ENCODE measurements around the gene EEF1E1. TPM values are rescaled to one million over a fixed set of nuclear protein-coding genes. Genes with fewer than 3 reads are reported as not detected.

EEF1E1 gene
- 63.2 TPM for polyA plus RNA-seq (2013, experiment 1 of 4)
- polyA plus RNA-seq (2013, experiment 2 of 4): 68.0 TPM
- 67.3 TPM for polyA plus RNA-seq (2013, experiment 3 of 4)
- polyA plus RNA-seq (2013, experiment 4 of 4): 69.3 TPM

DNA sequence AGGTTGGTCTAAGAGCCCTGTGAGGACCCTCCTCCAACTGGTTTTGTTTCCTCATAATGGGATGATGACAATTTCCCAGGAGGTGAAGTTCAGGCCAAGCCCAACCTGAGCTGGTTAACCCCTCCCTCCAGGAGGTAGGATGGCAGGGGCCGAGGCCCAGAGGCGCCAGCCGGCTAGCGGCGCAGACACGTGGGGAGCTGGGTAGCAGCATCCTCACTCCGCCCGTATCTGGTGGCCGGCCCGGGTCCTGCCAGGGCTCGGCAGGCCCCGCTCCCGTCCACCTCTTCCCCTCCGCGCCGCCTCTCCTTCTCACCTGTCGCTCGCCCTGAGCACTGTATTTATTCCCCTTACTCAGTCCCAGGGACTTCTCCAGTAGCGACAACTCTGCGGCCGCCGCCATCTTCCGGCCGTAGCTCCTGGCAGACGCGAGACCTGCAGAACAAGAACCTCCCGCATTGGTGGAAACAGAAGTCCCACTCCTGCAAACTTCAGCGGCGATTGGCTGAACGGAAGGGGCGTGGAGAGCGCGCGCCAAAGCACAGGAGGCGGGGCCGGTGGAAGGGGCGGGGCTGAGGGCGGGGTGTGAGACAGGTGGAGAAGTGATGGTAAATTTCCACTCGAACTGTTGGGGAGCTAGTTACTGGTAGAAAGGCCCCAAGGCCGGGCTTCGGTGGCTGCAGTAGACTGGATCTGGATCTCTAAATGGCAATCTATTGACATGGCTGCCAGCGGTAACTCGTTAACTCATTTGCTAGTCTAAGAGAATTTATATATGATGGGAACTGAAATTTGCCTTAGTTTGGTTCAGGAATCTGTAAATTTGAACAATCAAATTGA, at the start of gene EEF1E1:
EEF1E1 (minus strand) TSS at position 427 of the 837 bp plus-strand sequence; CDS start at position 400, 27 bp downstream.
- H3K27ac ChIP-seq (ENCODE audit: insufficient read depth, low read depth, low read length, poor library complexity, severe bottlenecking): no peak within 1 kb of the TSS
- 0 to 2% methylated on average over 43 of the region's 43 CpGs for WGBS, 2 experiments
- H3K27me3 ChIP-seq (ENCODE audit: control insufficient read depth, insufficient read depth, low read length, poor library complexity, severe bottlenecking): no peaks in the 10 kb centered on the region
- H3K9me3 ChIP-seq (ENCODE audit: control insufficient read depth, low read length): no peaks in the 10 kb centered on the region
- H3K4me1 ChIP-seq (ENCODE audit: control insufficient read depth, insufficient read depth, low read length): no peaks in the 10 kb centered on the region
- peak within 1 kb of the TSS; percentile 91 for H3K4me3 ChIP-seq (ENCODE audit: insufficient read depth, low read depth, low read length)
- peaks cover under 1% of the 10 kb centered on the region for H3K36me3 ChIP-seq (ENCODE audit: control insufficient read depth, insufficient read depth, low read length)

DNA sequence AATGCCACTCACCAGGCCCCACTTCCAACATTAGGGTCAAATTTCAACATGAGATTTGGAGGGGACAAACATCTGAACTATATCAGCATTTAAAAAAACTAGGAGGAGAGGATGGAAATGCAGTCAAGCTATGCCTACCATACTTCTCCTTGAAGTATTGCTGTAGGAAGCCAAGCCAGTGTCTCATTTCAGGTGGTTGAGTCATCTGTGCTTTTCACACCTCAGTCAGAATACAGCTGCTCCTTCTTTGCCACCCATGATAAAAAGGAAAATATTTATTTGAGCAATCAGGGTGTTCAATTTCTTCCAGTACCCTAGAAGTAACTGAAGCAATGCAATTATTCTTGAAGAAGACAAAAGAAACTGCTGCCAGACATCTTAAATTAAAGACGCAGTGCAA, 47.0 kb upstream of the EEF1E1 start:
- H3K4me1 ChIP-seq (ENCODE audit: control insufficient read depth, insufficient read depth, low read length): no peaks in the 10 kb centered on the region
- no peaks in the 10 kb centered on the region for H3K27me3 ChIP-seq (ENCODE audit: control insufficient read depth, insufficient read depth, low read length, poor library complexity, severe bottlenecking)
- H3K36me3 ChIP-seq (ENCODE audit: control insufficient read depth, insufficient read depth, low read length): no peaks in the 10 kb centered on the region
- H3K4me3 ChIP-seq (ENCODE audit: insufficient read depth, low read depth, low read length): no peak overlapping the region
- no peaks in the 10 kb centered on the region for H3K9me3 ChIP-seq (ENCODE audit: control insufficient read depth, low read length)
- no peak overlapping the region for H3K27ac ChIP-seq (ENCODE audit: insufficient read depth, low read depth, low read length, poor library complexity, severe bottlenecking)
- WGBS, 2 experiments: 100% methylated on average over 1 of the region's 1 CpG

DNA sequence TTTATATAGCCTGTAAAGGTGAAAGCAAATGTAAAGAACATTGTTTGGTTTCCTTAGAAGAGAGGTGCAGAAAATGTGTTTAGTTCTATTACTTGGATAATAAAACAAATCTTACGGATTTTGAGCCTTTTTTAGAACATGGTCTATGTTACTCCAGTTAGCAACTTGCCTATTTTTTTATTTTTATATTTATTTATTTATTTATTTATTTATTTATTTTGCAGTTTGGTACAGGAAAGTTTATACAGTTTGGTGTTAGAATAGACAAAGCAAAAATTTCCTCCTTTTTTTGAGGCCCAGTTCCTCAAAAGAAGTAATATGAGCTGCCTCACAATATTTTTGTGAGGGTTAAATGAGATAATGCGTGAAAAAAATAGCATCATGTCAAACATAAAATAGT, 41.6 kb upstream of the EEF1E1 start:
- H3K27ac ChIP-seq (ENCODE audit: insufficient read depth, low read depth, low read length, poor library complexity, severe bottlenecking): no peak overlapping the region
- WGBS, 2 experiments: 100% methylated on average over 1 of the region's 2 CpGs; no CpG with 5 or more reads in 1 of the 2 experiments
- no peaks in the 10 kb centered on the region for H3K36me3 ChIP-seq (ENCODE audit: control insufficient read depth, insufficient read depth, low read length)
- no peaks in the 10 kb centered on the region for H3K4me1 ChIP-seq (ENCODE audit: control insufficient read depth, insufficient read depth, low read length)
- H3K4me3 ChIP-seq (ENCODE audit: insufficient read depth, low read depth, low read length): no peak overlapping the region
- H3K27me3 ChIP-seq (ENCODE audit: control insufficient read depth, insufficient read depth, low read length, poor library complexity, severe bottlenecking): no peaks in the 10 kb centered on the region
- H3K9me3 ChIP-seq (ENCODE audit: control insufficient read depth, low read length): no peaks in the 10 kb centered on the region

DNA sequence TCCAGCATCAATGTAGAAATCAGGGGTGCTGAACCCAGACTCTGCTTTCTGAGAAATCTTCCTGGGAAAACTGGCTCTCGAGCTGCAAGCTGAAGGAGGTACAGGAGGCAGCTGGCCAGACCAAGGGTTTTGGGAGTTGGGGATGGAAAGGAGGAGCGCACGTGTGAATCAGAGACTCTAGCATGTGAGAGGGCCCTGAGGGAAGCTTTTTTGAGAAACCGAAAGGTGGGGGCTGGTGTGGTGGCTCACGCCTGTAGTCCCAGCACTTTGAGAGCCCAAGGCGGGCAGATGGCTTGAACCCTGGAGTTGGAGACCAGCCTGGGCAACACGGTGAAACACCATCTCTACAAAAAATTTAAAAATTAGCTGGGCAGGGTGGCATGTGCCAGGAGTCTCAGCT, 37.1 kb upstream of the EEF1E1 start:
- H3K9me3 ChIP-seq (ENCODE audit: control insufficient read depth, low read length): no peaks in the 10 kb centered on the region
- no peaks in the 10 kb centered on the region for H3K4me1 ChIP-seq (ENCODE audit: control insufficient read depth, insufficient read depth, low read length)
- no peaks in the 10 kb centered on the region for H3K27me3 ChIP-seq (ENCODE audit: control insufficient read depth, insufficient read depth, low read length, poor library complexity, severe bottlenecking)
- H3K4me3 ChIP-seq (ENCODE audit: insufficient read depth, low read depth, low read length): no peak overlapping the region
- WGBS, 2 experiments: 90% methylated on average over 7 of the region's 7 CpGs
- H3K36me3 ChIP-seq (ENCODE audit: control insufficient read depth, insufficient read depth, low read length): no peaks in the 10 kb centered on the region
- H3K27ac ChIP-seq (ENCODE audit: insufficient read depth, low read depth, low read length, poor library complexity, severe bottlenecking): no peak overlapping the region

DNA sequence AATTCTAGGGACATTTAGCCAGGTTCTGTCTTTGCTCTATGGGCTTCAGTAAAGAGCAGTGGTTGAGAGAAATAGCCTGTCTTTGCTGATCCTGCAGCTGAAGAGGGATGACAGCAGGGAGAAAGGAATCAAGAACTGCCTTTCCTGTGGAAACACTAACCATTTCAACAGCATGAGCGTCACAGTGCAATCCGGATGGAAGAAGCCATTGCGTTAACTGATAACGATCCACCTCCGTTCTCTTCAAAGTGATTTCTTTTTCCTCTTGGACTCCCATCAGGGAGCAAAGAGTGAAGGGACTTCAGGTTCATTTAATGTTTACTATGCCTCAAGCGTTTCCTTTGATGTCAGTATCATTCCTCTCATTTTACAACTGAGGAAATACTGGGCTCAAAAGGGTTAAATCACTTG, 35.2 kb upstream of the EEF1E1 start:
- no peak overlapping the region for H3K27ac ChIP-seq (ENCODE audit: insufficient read depth, low read depth, low read length, poor library complexity, severe bottlenecking)
- WGBS, 2 experiments: 90 to 92% methylated on average over 6 of the region's 6 CpGs
- no peaks in the 10 kb centered on the region for H3K9me3 ChIP-seq (ENCODE audit: control insufficient read depth, low read length)
- no peak overlapping the region for H3K4me3 ChIP-seq (ENCODE audit: insufficient read depth, low read depth, low read length)
- no peaks in the 10 kb centered on the region for H3K27me3 ChIP-seq (ENCODE audit: control insufficient read depth, insufficient read depth, low read length, poor library complexity, severe bottlenecking)
- no peaks in the 10 kb centered on the region for H3K4me1 ChIP-seq (ENCODE audit: control insufficient read depth, insufficient read depth, low read length)
- H3K36me3 ChIP-seq (ENCODE audit: control insufficient read depth, insufficient read depth, low read length): no peaks in the 10 kb centered on the region

DNA sequence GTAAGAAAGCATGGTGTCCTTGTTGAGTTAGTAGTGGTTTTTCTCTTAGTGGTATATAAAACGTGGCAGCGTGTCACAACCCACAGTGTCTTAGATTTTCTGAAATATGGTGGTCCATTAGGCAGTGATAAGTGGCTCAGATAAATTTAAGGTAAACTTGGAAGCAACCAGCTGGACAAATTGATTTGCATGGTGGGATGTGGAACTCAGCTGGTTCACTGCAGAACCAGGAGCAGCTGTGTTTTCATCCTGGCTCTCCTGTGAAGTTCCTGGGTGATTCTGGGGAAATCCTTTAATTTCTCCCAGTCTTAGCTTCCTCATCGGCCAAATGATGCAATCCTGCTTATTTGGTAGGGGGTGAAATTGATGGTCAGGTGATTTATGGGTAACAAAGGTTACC, 32.9 kb upstream of the EEF1E1 start:
- no peaks in the 10 kb centered on the region for H3K27me3 ChIP-seq (ENCODE audit: control insufficient read depth, insufficient read depth, low read length, poor library complexity, severe bottlenecking)
- no peak overlapping the region for H3K27ac ChIP-seq (ENCODE audit: insufficient read depth, low read depth, low read length, poor library complexity, severe bottlenecking)
- 94 to 98% methylated on average over 3 of the region's 3 CpGs for WGBS, 2 experiments
- no peaks in the 10 kb centered on the region for H3K4me1 ChIP-seq (ENCODE audit: control insufficient read depth, insufficient read depth, low read length)
- no peaks in the 10 kb centered on the region for H3K36me3 ChIP-seq (ENCODE audit: control insufficient read depth, insufficient read depth, low read length)
- no peak overlapping the region for H3K4me3 ChIP-seq (ENCODE audit: insufficient read depth, low read depth, low read length)
- H3K9me3 ChIP-seq (ENCODE audit: control insufficient read depth, low read length): no peaks in the 10 kb centered on the region

DNA sequence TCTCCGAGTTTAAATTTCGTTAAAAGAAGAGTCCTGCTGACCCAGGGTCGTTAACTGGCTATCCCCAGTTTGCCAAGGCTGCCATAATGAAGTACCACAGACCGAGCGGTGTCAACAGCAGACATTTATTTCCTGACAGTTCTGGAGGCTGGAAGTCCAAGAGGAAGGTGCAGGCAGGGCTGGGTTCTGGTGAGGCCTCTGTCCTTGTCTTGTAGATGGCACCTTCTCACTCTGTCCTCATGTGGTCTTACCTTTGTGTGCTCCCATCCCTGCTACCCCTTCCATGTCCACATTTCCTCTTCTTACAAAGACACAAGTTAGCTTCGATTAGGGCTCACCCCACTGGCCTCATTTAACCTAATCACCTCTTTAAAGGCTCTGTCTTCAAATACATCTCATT, 29.8 kb upstream of the EEF1E1 start:
- H3K36me3 ChIP-seq (ENCODE audit: control insufficient read depth, insufficient read depth, low read length): no peaks in the 10 kb centered on the region
- no peaks in the 10 kb centered on the region for H3K27me3 ChIP-seq (ENCODE audit: control insufficient read depth, insufficient read depth, low read length, poor library complexity, severe bottlenecking)
- H3K4me3 ChIP-seq (ENCODE audit: insufficient read depth, low read depth, low read length): no peak overlapping the region
- no peak overlapping the region for H3K27ac ChIP-seq (ENCODE audit: insufficient read depth, low read depth, low read length, poor library complexity, severe bottlenecking)
- 93% methylated on average over 6 of the region's 6 CpGs for WGBS, 2 experiments
- no peaks in the 10 kb centered on the region for H3K4me1 ChIP-seq (ENCODE audit: control insufficient read depth, insufficient read depth, low read length)
- H3K9me3 ChIP-seq (ENCODE audit: control insufficient read depth, low read length): no peaks in the 10 kb centered on the region

DNA sequence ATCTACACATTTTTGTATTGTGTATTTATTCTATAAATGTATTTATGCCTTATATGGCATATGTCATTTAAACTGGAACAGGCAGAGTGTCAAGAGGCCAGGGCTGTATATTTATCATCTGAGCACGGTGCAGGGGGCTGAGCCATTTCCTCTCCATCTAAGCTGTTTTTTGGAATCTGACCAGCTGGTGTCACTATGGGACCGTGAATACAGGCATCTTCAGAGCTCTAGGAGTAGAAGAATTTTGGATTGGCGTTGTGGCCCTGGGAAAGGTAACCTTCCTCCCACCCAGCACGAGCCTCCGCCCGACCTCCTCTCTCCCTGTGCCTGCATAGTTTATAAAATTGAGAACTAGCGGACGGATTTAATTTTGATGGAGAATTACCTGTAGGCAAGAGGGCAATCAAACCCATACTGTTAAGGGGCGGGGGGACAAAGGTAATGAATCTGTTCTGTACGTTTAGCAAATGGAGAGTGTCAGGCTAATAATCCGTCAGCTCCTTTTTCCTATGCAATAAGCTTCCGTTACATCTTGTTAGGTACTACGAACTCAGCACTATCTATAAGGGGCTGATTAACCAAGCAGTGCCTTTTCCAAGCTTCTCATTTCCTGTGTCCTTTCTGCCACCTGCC, 29.0 kb upstream of the EEF1E1 start:
- H3K36me3 ChIP-seq (ENCODE audit: control insufficient read depth, insufficient read depth, low read length): no peaks in the 10 kb centered on the region
- H3K4me3 ChIP-seq (ENCODE audit: insufficient read depth, low read depth, low read length): no peak overlapping the region
- 49 to 55% methylated on average over 13 of the region's 13 CpGs for WGBS, 2 experiments

DNA sequence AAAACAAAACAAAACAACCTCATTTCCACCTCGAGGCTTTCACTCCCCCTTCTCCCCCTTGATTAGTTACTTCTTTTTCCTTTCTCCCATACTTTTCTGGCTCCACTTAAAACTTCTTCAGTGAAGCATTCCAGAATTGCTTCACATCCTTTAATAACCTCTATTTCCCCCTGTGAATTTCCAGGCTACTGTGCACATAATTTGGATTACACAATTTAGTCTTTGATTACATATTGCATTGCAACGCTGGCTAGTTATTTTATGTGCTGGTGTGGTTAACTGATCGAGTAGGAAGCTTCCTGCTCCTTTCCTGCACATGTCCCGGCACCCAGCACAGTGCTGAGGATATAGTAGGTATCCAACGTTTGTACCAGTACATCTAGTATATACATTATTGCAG, 28.1 kb upstream of the EEF1E1 start:
- H3K27ac ChIP-seq (ENCODE audit: insufficient read depth, low read depth, low read length, poor library complexity, severe bottlenecking): no peak overlapping the region
- H3K4me1 ChIP-seq (ENCODE audit: control insufficient read depth, insufficient read depth, low read length): no peaks in the 10 kb centered on the region
- 86 to 88% methylated on average over 5 of the region's 5 CpGs for WGBS, 2 experiments
- H3K36me3 ChIP-seq (ENCODE audit: control insufficient read depth, insufficient read depth, low read length): no peaks in the 10 kb centered on the region
- no peaks in the 10 kb centered on the region for H3K9me3 ChIP-seq (ENCODE audit: control insufficient read depth, low read length)
- no peak overlapping the region for H3K4me3 ChIP-seq (ENCODE audit: insufficient read depth, low read depth, low read length)
- no peaks in the 10 kb centered on the region for H3K27me3 ChIP-seq (ENCODE audit: control insufficient read depth, insufficient read depth, low read length, poor library complexity, severe bottlenecking)

More for the DNA sequence above, 29.0 kb upstream of the EEF1E1 start:
- Histone ChIP-seq H3K27me3 (ENCODE audit: control insufficient read depth, insufficient read depth, low read length, poor library complexity, severe bottlenecking) (no peaks in the 10 kb centered on the region), H3K27ac (ENCODE audit: insufficient read depth, low read depth, low read length, poor library complexity, severe bottlenecking) (no peak overlapping the region), H3K9me3 (ENCODE audit: control insufficient read depth, low read length) (no peaks in the 10 kb centered on the region), H3K4me1 (ENCODE audit: control insufficient read depth, insufficient read depth, low read length) (no peaks in the 10 kb centered on the region)

DNA sequence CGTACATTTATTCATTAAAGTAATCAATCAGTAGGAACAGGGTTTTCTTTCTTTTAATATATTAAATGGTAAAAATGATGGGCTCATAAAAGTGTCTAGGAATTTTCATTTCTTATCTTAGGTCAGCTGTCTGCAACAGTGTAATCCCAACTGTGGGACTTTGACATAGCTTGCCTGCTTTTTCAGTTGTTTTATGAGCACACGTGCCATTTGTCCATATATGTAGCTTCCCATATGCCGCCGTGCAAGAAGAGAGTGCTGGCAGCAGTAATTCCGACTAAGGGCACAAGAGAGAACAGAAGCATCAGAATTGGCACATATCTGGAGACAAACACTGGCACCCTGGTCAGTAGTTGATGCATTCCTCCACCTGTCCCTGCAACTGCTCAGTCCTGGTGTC, 20.9 kb upstream of the EEF1E1 start:
- 96 to 97% methylated on average over 4 of the region's 5 CpGs for WGBS, 2 experiments
- no peak overlapping the region for H3K27ac ChIP-seq (ENCODE audit: insufficient read depth, low read depth, low read length, poor library complexity, severe bottlenecking)
- H3K9me3 ChIP-seq (ENCODE audit: control insufficient read depth, low read length): no peaks in the 10 kb centered on the region
- H3K4me1 ChIP-seq (ENCODE audit: control insufficient read depth, insufficient read depth, low read length): no peaks in the 10 kb centered on the region
- no peak overlapping the region for H3K4me3 ChIP-seq (ENCODE audit: insufficient read depth, low read depth, low read length)
- no peaks in the 10 kb centered on the region for H3K36me3 ChIP-seq (ENCODE audit: control insufficient read depth, insufficient read depth, low read length)
- no peaks in the 10 kb centered on the region for H3K27me3 ChIP-seq (ENCODE audit: control insufficient read depth, insufficient read depth, low read length, poor library complexity, severe bottlenecking)
